WTC11 (cell line): ENCODE results near the gene SH3GL3. TPM values are rescaled to one million over a fixed set of nuclear protein-coding genes. Genes with fewer than 3 reads are reported as not detected.

Source experiments
- ATAC-seq: fragments of 200-7000 bp; cut with Tn5 transposase; 2 replicates; pipeline ENCODE4 v1.10.0; 2021; ENCODE audit warnings: mild to moderate bottlenecking, moderate library complexity
- CTCF ChIA-PET: fragments of 300-600 bp; sonication (Branson Sonifier 250); formaldehyde crosslinking; loops from one replicate; lab custom pipeline; 2021; ENCODE audit warnings: antibody characterized with exemption; lab: Charles Lee
- POLR2A ChIA-PET: fragments of 350-600 bp; sonication (Branson Sonifier 250); formaldehyde crosslinking; loops from one replicate; lab custom pipeline; 2021; ENCODE audit warnings: antibody characterized with exemption; lab: Charles Lee
- DNase-seq: peaks from one replicate; pipeline ENCODE4 v3.0.0; 2021; ENCODE audit warnings: low spot score
- H3K27ac Mint-ChIP-seq: 2 replicates; pipeline ENCODE4 v1.8.0; 2021; ENCODE audit warnings: mixed read lengths
- H3K27me3 Mint-ChIP-seq: 2 replicates; pipeline ENCODE4 v1.8.0; 2021; ENCODE audit warnings: low read depth, mild to moderate bottlenecking, moderate library complexity, mixed read lengths
- H3K36me3 Mint-ChIP-seq: 2 replicates; pipeline ENCODE4 v1.8.0; 2021; ENCODE audit warnings: mixed read lengths
- H3K4me1 Mint-ChIP-seq: 2 replicates; pipeline ENCODE4 v1.8.0; 2022; ENCODE audit warnings: mixed read lengths
- H3K4me3 Mint-ChIP-seq: 2 replicates; pipeline ENCODE4 v1.8.0; 2021; ENCODE audit warnings: mild to moderate bottlenecking, moderate library complexity, mixed read lengths
- H3K9me3 Mint-ChIP-seq: 2 replicates; pipeline ENCODE4 v1.8.0; 2021; ENCODE audit warnings: mixed read lengths
- CREB1 ChIP-seq: sonication (generic); formaldehyde crosslinking; IDR thresholded peaks from 2 replicates; pipeline ENCODE4 v1.8.0; 2023; ENCODE audit warnings: mild to moderate bottlenecking, missing genetic modification reagents
- ELF4 ChIP-seq: sonication (generic); formaldehyde crosslinking; IDR thresholded peaks from 2 replicates; pipeline ENCODE4 v1.8.1; 2022; ENCODE audit warnings: low read depth, mild to moderate bottlenecking, moderate library complexity, missing genetic modification reagents
- EMX1 ChIP-seq: fragments of 250-450 bp; sonication (Bioruptor Pico); IDR thresholded peaks from 2 replicates; pipeline ENCODE4 v1.8.0; 2021; ENCODE audit warnings: mild to moderate bottlenecking
- ESRRA ChIP-seq: sonication (generic); formaldehyde crosslinking; IDR thresholded peaks from 2 replicates; pipeline ENCODE4 v1.8.1; 2022; ENCODE audit warnings: mild to moderate bottlenecking, missing genetic modification reagents, borderline replicate concordance
- FOXK1 ChIP-seq: sonication (generic); formaldehyde crosslinking; IDR thresholded peaks from 2 replicates; pipeline ENCODE4 v1.8.0; 2022; ENCODE audit warnings: mild to moderate bottlenecking, moderate library complexity, missing genetic modification reagents
- IRF2 ChIP-seq: sonication (generic); formaldehyde crosslinking; IDR thresholded peaks from 2 replicates; pipeline ENCODE4 v1.8.0; 2022; ENCODE audit warnings: low read depth, missing genetic modification reagents, borderline replicate concordance
- KAT7 ChIP-seq: sonication (generic); formaldehyde crosslinking; IDR thresholded peaks from 2 replicates; pipeline ENCODE4 v1.8.1; 2023; ENCODE audit warnings: missing genetic modification reagents, mild to moderate bottlenecking, borderline replicate concordance
- MXD4 ChIP-seq: fragments of 250-450 bp; sonication (Bioruptor Pico); IDR thresholded peaks from 2 replicates; pipeline ENCODE4 v1.8.0; 2021; ENCODE audit warnings: mild to moderate bottlenecking, moderate library complexity, borderline replicate concordance
- MYBL2 ChIP-seq: sonication (generic); formaldehyde crosslinking; IDR thresholded peaks from 2 replicates; pipeline ENCODE4 v1.8.1; 2023; ENCODE audit warnings: mild to moderate bottlenecking, moderate library complexity, missing genetic modification reagents
- NFE2L1 ChIP-seq: sonication (generic); formaldehyde crosslinking; IDR thresholded peaks from 2 replicates; pipeline ENCODE4 v1.8.1; 2023; ENCODE audit warnings: missing genetic modification reagents
- PRRX2 ChIP-seq: fragments of 250-450 bp; sonication (Bioruptor Pico); IDR thresholded peaks from 2 replicates; pipeline ENCODE4 v1.8.0; 2021; ENCODE audit warnings: mild to moderate bottlenecking
- RELA ChIP-seq: sonication (generic); formaldehyde crosslinking; IDR thresholded peaks from 2 replicates; pipeline ENCODE4 v1.8.1; 2022; ENCODE audit warnings: missing genetic modification reagents, mild to moderate bottlenecking, borderline replicate concordance
- SOX15 ChIP-seq: fragments of 250-450 bp; sonication (Bioruptor Pico); IDR thresholded peaks from 2 replicates; pipeline ENCODE4 v1.9.0; 2021; ENCODE audit warnings: mild to moderate bottlenecking
- TCF7 ChIP-seq: sonication (generic); formaldehyde crosslinking; IDR thresholded peaks from 2 replicates; pipeline ENCODE4 v1.8.0; 2022; ENCODE audit warnings: mild to moderate bottlenecking, low read depth, missing genetic modification reagents, moderate library complexity
- ZNF138 ChIP-seq: sonication (generic); formaldehyde crosslinking; conservative IDR thresholded peaks from 2 replicates; pipeline ENCODE4 v1.8.1; 2022; ENCODE audit warnings: mild to moderate bottlenecking, moderate library complexity, missing genetic modification reagents
- ZNF219 ChIP-seq: sonication (generic); formaldehyde crosslinking; IDR thresholded peaks from 2 replicates; pipeline ENCODE4 v1.8.0; 2023; ENCODE audit warnings: missing genetic modification reagents, mild to moderate bottlenecking, borderline replicate concordance
- ZNF317 ChIP-seq: sonication (generic); formaldehyde crosslinking; IDR thresholded peaks from 2 replicates; pipeline ENCODE4 v1.8.1; 2023; ENCODE audit warnings: low read depth, mild to moderate bottlenecking, moderate library complexity, missing genetic modification reagents, borderline replicate concordance
- ZNF423 ChIP-seq: fragments of 250-450 bp; sonication (Bioruptor Pico); IDR thresholded peaks from 2 replicates; pipeline ENCODE4 v2.1.2; 2022; ENCODE audit warnings: mild to moderate bottlenecking, moderate library complexity
- total RNA-seq: library from RNA; stranded (reverse); gene quantifications from 3 replicates; pipeline ENCODE4 v1.2.3, GENCODE V29; 2021
- TF ChIP-seq, protein P1 (sequence below): sonication (generic); formaldehyde crosslinking; conservative IDR thresholded peaks from 2 replicates; pipeline ENCODE4 v1.8.1; 2023; ENCODE audit warnings: mild to moderate bottlenecking, low read depth, missing genetic modification reagents, moderate library complexity
- TF ChIP-seq, protein P2 (sequence below): sonication (generic); formaldehyde crosslinking; IDR thresholded peaks from 2 replicates; pipeline ENCODE4 v1.8.1; 2023; ENCODE audit warnings: mild to moderate bottlenecking, missing genetic modification reagents, borderline replicate concordance
- TF ChIP-seq, protein P3 (sequence below): sonication (generic); formaldehyde crosslinking; IDR thresholded peaks from 2 replicates; pipeline ENCODE4 v1.8.0; 2022; ENCODE audit warnings: mild to moderate bottlenecking, missing genetic modification reagents
- TF ChIP-seq, protein P4 (sequence below): sonication (generic); formaldehyde crosslinking; IDR thresholded peaks from 2 replicates; pipeline ENCODE4 v1.8.1; 2022; ENCODE audit warnings: missing genetic modification reagents, borderline replicate concordance
- TF ChIP-seq, protein P5 (sequence below): sonication (generic); formaldehyde crosslinking; IDR thresholded peaks from 2 replicates; pipeline ENCODE4 v1.8.0; 2022; ENCODE audit warnings: mild to moderate bottlenecking, missing genetic modification reagents
- TF ChIP-seq, protein P6 (sequence below): sonication (generic); formaldehyde crosslinking; IDR thresholded peaks from 2 replicates; pipeline ENCODE4 v1.8.1; 2022; ENCODE audit warnings: mild to moderate bottlenecking, moderate library complexity, missing genetic modification reagents

The SH3GL3 gene
- total RNA-seq, 1 experiment from 2014 or later: 9.2 TPM

DNA sequence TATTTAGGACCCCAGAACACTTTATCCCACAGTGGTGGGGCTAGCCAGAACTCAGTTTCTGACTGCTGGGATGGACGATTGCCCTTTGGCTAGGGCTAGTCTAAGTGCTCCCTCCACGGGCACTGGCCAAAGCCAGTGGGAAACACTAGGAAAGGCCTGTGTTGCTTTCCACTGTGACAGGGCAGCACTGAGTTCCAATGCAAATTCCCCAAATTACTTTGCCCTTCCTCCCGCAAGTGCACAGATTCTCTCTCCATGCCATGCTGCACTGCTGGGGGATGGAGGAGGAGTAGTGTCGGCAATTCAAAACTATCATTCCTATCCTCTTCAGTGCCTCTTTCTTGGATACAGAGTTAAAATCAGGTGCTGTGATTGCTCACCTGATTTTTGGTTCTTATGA lies 100.0 kb downstream of the SH3GL3 start:
- peaks cover 51% of the 10 kb centered on the region for H3K4me1 Mint-ChIP-seq
- H3K4me3 Mint-ChIP-seq: no peak overlapping the region
- H3K27ac Mint-ChIP-seq: no peak overlapping the region
- peaks cover 38% of the 10 kb centered on the region for H3K27me3 Mint-ChIP-seq
- peaks cover 12% of the 10 kb centered on the region for H3K36me3 Mint-ChIP-seq
- ChIA-PET CTCF (interaction anchor here (1.1 to 2.0 kb wide), 2 partner anchors 100 to 299 kb away, joined by 4 to 11 read pairs; partner anchors contain the start of gene SH3GL3), POLR2A (no interaction called here)
- no peak for DNase-seq
- TF ChIP-seq RELA (CRISPR knock-in tag) (no peak), ELF4 (CRISPR knock-in tag) (no peak), ZNF423 (CRISPR knock-in tag) (no peak), SOX15 (CRISPR knock-in tag) (no peak), CREB1 (CRISPR knock-in tag) (no peak), EMX1 (no peak), MXD4 (no peak), ZNF219 (CRISPR knock-in tag) (no peak), TCF7 (CRISPR knock-in tag) (no peak), MYBL2 (CRISPR knock-in tag) (no peak), KAT7 (CRISPR knock-in tag) (no peak)
- TF ChIP-seq, protein P1, sequence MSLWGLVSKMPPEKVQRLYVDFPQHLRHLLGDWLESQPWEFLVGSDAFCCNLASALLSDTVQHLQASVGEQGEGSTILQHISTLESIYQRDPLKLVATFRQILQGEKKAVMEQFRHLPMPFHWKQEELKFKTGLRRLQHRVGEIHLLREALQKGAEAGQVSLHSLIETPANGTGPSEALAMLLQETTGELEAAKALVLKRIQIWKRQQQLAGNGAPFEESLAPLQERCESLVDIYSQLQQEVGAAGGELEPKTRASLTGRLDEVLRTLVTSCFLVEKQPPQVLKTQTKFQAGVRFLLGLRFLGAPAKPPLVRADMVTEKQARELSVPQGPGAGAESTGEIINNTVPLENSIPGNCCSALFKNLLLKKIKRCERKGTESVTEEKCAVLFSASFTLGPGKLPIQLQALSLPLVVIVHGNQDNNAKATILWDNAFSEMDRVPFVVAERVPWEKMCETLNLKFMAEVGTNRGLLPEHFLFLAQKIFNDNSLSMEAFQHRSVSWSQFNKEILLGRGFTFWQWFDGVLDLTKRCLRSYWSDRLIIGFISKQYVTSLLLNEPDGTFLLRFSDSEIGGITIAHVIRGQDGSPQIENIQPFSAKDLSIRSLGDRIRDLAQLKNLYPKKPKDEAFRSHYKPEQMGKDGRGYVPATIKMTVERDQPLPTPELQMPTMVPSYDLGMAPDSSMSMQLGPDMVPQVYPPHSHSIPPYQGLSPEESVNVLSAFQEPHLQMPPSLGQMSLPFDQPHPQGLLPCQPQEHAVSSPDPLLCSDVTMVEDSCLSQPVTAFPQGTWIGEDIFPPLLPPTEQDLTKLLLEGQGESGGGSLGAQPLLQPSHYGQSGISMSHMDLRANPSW: no peak
- TF ChIP-seq, protein P2, sequence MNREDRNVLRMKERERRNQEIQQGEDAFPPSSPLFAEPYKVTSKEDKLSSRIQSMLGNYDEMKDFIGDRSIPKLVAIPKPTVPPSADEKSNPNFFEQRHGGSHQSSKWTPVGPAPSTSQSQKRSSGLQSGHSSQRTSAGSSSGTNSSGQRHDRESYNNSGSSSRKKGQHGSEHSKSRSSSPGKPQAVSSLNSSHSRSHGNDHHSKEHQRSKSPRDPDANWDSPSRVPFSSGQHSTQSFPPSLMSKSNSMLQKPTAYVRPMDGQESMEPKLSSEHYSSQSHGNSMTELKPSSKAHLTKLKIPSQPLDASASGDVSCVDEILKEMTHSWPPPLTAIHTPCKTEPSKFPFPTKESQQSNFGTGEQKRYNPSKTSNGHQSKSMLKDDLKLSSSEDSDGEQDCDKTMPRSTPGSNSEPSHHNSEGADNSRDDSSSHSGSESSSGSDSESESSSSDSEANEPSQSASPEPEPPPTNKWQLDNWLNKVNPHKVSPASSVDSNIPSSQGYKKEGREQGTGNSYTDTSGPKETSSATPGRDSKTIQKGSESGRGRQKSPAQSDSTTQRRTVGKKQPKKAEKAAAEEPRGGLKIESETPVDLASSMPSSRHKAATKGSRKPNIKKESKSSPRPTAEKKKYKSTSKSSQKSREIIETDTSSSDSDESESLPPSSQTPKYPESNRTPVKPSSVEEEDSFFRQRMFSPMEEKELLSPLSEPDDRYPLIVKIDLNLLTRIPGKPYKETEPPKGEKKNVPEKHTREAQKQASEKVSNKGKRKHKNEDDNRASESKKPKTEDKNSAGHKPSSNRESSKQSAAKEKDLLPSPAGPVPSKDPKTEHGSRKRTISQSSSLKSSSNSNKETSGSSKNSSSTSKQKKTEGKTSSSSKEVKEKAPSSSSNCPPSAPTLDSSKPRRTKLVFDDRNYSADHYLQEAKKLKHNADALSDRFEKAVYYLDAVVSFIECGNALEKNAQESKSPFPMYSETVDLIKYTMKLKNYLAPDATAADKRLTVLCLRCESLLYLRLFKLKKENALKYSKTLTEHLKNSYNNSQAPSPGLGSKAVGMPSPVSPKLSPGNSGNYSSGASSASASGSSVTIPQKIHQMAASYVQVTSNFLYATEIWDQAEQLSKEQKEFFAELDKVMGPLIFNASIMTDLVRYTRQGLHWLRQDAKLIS: no peak
- ATAC-seq: peak; percentile 47
- peaks cover 19% of the 10 kb centered on the region for H3K9me3 Mint-ChIP-seq

DNA sequence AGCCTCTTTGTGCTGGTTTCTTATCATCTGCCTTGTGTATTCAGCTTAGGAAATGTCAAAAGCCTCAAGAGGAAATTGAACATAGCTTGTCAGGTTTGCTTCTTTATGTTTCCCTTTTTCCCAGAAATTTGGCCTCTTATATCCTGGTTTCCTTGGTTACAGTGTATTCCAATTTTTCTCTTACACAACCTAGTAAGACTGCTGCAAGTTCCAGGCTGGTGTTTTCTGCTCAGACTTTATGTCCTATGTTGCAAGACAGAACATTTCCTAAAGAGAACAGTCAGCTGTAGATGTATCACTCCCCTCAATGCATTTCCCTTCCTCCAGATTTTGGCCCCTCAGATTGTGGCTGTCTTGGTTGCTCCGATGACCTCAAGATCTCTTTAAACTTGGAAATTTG lies 102.5 kb downstream of the SH3GL3 start:
- ChIA-PET CTCF (interaction anchor here (0.5 to 1.0 kb wide), 3 partner anchors 23 to 546 kb away, joined by 3 to 7 read pairs (median 4); partner anchors contain the start of gene SH3GL3), POLR2A (interaction anchor here (1.1 kb wide), 1 partner anchor 103 kb away, joined by 3 read pairs; the partner anchor contains the start of gene SH3GL3)
- H3K27me3 Mint-ChIP-seq: peaks cover 14% of the 10 kb centered on the region
- no peak overlapping the region for H3K4me3 Mint-ChIP-seq
- no peak for DNase-seq
- ATAC-seq: no peak
- peaks cover 1% of the 10 kb centered on the region for H3K9me3 Mint-ChIP-seq
- no peaks in the 10 kb centered on the region for H3K36me3 Mint-ChIP-seq
- peaks cover 45% of the 10 kb centered on the region for H3K4me1 Mint-ChIP-seq
- no peak overlapping the region for H3K27ac Mint-ChIP-seq
- TF ChIP-seq, protein P3, sequence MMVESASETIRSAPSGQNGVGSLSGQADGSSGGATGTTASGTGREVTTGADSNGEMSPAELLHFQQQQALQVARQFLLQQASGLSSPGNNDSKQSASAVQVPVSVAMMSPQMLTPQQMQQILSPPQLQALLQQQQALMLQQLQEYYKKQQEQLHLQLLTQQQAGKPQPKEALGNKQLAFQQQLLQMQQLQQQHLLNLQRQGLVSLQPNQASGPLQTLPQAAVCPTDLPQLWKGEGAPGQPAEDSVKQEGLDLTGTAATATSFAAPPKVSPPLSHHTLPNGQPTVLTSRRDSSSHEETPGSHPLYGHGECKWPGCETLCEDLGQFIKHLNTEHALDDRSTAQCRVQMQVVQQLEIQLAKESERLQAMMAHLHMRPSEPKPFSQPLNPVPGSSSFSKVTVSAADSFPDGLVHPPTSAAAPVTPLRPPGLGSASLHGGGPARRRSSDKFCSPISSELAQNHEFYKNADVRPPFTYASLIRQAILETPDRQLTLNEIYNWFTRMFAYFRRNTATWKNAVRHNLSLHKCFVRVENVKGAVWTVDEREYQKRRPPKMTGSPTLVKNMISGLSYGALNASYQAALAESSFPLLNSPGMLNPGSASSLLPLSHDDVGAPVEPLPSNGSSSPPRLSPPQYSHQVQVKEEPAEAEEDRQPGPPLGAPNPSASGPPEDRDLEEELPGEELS: no peak
- TF ChIP-seq, protein P4, sequence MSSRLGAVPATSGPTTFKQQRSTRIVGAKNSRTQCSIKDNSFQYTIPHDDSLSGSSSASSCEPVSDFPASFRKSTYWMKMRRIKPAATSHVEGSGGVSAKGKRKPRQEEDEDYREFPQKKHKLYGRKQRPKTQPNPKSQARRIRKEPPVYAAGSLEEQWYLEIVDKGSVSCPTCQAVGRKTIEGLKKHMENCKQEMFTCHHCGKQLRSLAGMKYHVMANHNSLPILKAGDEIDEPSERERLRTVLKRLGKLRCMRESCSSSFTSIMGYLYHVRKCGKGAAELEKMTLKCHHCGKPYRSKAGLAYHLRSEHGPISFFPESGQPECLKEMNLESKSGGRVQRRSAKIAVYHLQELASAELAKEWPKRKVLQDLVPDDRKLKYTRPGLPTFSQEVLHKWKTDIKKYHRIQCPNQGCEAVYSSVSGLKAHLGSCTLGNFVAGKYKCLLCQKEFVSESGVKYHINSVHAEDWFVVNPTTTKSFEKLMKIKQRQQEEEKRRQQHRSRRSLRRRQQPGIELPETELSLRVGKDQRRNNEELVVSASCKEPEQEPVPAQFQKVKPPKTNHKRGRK (CRISPR knock-in tag): no peak
- no peak for TF ChIP-seq ZNF219 (CRISPR knock-in tag)
- no peak for TF ChIP-seq ESRRA (CRISPR knock-in tag)
- no peak for TF ChIP-seq NFE2L1 (CRISPR knock-in tag)
- TF ChIP-seq, protein P5, sequence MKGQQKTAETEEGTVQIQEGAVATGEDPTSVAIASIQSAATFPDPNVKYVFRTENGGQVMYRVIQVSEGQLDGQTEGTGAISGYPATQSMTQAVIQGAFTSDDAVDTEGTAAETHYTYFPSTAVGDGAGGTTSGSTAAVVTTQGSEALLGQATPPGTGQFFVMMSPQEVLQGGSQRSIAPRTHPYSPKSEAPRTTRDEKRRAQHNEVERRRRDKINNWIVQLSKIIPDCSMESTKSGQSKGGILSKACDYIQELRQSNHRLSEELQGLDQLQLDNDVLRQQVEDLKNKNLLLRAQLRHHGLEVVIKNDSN (CRISPR knock-in tag): no peak
- no peak for TF ChIP-seq IRF2 (CRISPR knock-in tag)
- TF ChIP-seq PRRX2 (CRISPR knock-in tag): no peak
- TF ChIP-seq ZNF138 (CRISPR knock-in tag): no peak
- TF ChIP-seq ZNF317 (CRISPR knock-in tag): no peak
- TF ChIP-seq, protein P6, sequence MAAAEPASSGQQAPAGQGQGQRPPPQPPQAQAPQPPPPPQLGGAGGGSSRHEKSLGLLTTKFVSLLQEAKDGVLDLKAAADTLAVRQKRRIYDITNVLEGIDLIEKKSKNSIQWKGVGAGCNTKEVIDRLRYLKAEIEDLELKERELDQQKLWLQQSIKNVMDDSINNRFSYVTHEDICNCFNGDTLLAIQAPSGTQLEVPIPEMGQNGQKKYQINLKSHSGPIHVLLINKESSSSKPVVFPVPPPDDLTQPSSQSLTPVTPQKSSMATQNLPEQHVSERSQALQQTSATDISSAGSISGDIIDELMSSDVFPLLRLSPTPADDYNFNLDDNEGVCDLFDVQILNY (CRISPR knock-in tag): no peak
- no peak for TF ChIP-seq FOXK1
